Stomach (tissue), 9 donors: ENCODE data around the gene COL1A1. TPM values are rescaled to one million over a fixed set of nuclear protein-coding genes. Genes with fewer than 3 reads are reported as not detected.

ENCODE experiments used
- DNase-seq, 2 donors: peaks; one replicate each; pipeline versions ENCODE4 v3.0.0 to v3.0.0-alpha.2; 2013 to 2019
- H3K27ac ChIP-seq, 5 donors: fragments of 200-600 bp in 4 of 5; sonication (generic) in 4 of 5; one replicate each; pipeline ENCODE4 v1.5.1; 2013 to 2019; ENCODE audit warnings: mild to moderate bottlenecking in 1 of 5, moderate library complexity in 1 of 5
- H3K27me3 ChIP-seq, 3 donors: fragments of 200-600 bp; sonication (generic); one replicate each; pipeline ENCODE4 v1.5.1; 2017 to 2019; ENCODE audit warnings: mixed run types in 1 of 3
- H3K36me3 ChIP-seq, 4 donors: fragments of 200-600 bp; sonication (generic); 1 replicate in 3 of 4; 2 replicates in 1 of 4; pipeline ENCODE4 v1.5.1; 2016 to 2019
- H3K4me1 ChIP-seq, 4 donors: fragments of 200-600 bp; sonication (generic); one replicate each; pipeline ENCODE4 v1.5.1; 2016 to 2019
- H3K4me3 ChIP-seq, 4 donors: fragments of 200-600 bp; sonication (generic) in 3 of 4; one replicate each; pipeline ENCODE4 v1.5.1; 2016 to 2019; ENCODE audit warnings: mild to moderate bottlenecking in 1 of 4
- H3K9me3 ChIP-seq, 4 donors: fragments of 200-600 bp; sonication (generic); one replicate each; pipeline ENCODE4 v1.5.1; 2016 to 2019
- EP300 ChIP-seq: sonication (generic); formaldehyde crosslinking; IDR thresholded peaks from one replicate; pipeline ENCODE4 v1.6.1; 2017; ENCODE audit warnings: antibody characterized with exemption
- POLR2A ChIP-seq, 4 donors: fragments of 450-650 bp; IDR thresholded peaks; one replicate each; pipeline ENCODE4 v1.6.1; 2016; ENCODE audit warnings: antibody characterized with exemption in 4 of 4, control low read depth in 2 of 4, mild to moderate bottlenecking in 1 of 4, moderate library complexity in 1 of 4
- POLR2AphosphoS5 ChIP-seq, 3 donors: sonication (generic); formaldehyde crosslinking; IDR thresholded peaks; one replicate each; pipeline ENCODE4 v1.6.1; 2016; ENCODE audit warnings: antibody characterized with exemption in 3 of 3
- WGBS, 5 donors: extraction: QIAGEN DNeasy Blood & Tissue Kit in 3 of 5; methylation state at CpG; one replicate each; pipeline versions ENCODE4 v1.1.5 to v1.1.7; 2013 to 2018; 5-methylcytosine and 5-hydroxymethylcytosine counted together
- intact Hi-C: fragments of 100-400 bp; cut with DNase I; formaldehyde crosslinking; loops from one replicate; pipeline ENCODE4 v1.15.1; 2023; ENCODE audit warnings: low total_unique reads
- polyA plus RNA-seq, 3 donors: library from polyadenylated mRNA; stranded (reverse); fragments of 200-250 nt; gene quantifications; one replicate each; pipeline ENCODE4 v1.2.3, GENCODE V29; 2013
- small RNA-seq, 4 donors: library from RNA; depleted of rRNA; stranded (forward); fragments of <200 nt; gene quantifications; one replicate each; pipeline ENCODE3, GENCODE V24; 2016
- total RNA-seq, 5 donors: library from RNA; depleted of rRNA; stranded (reverse); fragments of >200 nt; gene quantifications; one replicate each; pipeline versions ENCODE4 v1.1.0 to v1.2.3, GENCODE V29; 2014 to 2016
- TF ChIP-seq, protein P1 (sequence below), 7 experiments: fragments of 450-650 bp in 4 of 7; fragments of 200-600 bp in 3 of 7; sonication (generic) in 3 of 7; IDR thresholded peaks; one replicate each; pipeline ENCODE4 v1.5.1; 2016 to 2019; ENCODE audit warnings: antibody characterized with exemption in 7 of 7, control low read depth in 2 of 7, mild to moderate bottlenecking in 1 of 7
- donor health status: healthy with polysubstance abuse.
- donor health status: Bipolar disorder and iron deficiency.
- donor health status: healthy.

COL1A1 gene
- total and polyA plus RNA-seq, 8 donors = 17.9 to 1,931 (median 142) TPM

DNA sequence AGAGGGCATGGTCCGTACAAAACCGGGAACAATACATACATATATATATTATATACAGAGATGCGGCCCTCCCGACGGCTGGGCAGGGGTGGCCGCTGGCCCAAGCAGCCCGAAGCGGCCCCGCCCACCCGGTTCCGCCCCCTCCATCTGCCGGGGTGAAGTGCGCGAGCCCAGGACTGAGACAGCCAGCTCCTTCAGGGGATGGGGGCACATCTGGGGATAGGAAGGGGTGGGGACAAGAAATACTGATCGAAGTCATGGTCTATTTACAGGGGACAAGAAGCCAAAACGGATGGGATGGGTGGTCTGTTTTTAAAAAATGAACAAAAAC is 67.7 kb downstream of the COL1A1 start:
- peak overlapping the region in 4 of 5 donors; percentile 16 to 64 (median 56) for H3K27ac ChIP-seq
- H3K4me3 ChIP-seq = no peak overlapping the region

More for the DNA sequence above, 67.7 kb downstream of the COL1A1 start:
- peaks cover 41 to 49% (median 47%) of the 10 kb centered on the region in 4 donors for H3K36me3 ChIP-seq
- intact Hi-C loops = no loop called here
- H3K9me3 ChIP-seq = no peaks in the 10 kb centered on the region
- 17 to 32% (median 26%) methylated on average over 13 to 16 of the region's 16 CpGs for WGBS, 5 donors
- H3K27me3 ChIP-seq = peaks cover 0 to 24% (median 23%) of the 10 kb centered on the region in 3 donors
- TF ChIP-seq POLR2A (IDR thresholded peaks at IDR 0.05) = no peak
- TF ChIP-seq POLR2AphosphoS5 (IDR thresholded peaks at IDR 0.05) = no peak
- TF ChIP-seq, protein P1, sequence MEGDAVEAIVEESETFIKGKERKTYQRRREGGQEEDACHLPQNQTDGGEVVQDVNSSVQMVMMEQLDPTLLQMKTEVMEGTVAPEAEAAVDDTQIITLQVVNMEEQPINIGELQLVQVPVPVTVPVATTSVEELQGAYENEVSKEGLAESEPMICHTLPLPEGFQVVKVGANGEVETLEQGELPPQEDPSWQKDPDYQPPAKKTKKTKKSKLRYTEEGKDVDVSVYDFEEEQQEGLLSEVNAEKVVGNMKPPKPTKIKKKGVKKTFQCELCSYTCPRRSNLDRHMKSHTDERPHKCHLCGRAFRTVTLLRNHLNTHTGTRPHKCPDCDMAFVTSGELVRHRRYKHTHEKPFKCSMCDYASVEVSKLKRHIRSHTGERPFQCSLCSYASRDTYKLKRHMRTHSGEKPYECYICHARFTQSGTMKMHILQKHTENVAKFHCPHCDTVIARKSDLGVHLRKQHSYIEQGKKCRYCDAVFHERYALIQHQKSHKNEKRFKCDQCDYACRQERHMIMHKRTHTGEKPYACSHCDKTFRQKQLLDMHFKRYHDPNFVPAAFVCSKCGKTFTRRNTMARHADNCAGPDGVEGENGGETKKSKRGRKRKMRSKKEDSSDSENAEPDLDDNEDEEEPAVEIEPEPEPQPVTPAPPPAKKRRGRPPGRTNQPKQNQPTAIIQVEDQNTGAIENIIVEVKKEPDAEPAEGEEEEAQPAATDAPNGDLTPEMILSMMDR (IDR thresholded peaks at IDR 0.05) = no peak
- no peak for TF ChIP-seq EP300
- no peak for DNase-seq
- H3K4me1 ChIP-seq = peaks cover 35 to 50% (median 39%) of the 10 kb centered on the region in 4 donors

Small RNAs within 50 kb of the gene (small RNA-seq; reads per million reads assigned to genes)
- 0 reads per million in 4 donors for gene SUMO2P7

Other genes with a start within 250 kb of the COL1A1 start
- gene DLX4, start 232.4 kb downstream of the COL1A1 start, total RNA-seq = not detected
- gene DLX4, start 232.4 kb downstream of the COL1A1 start, polyA plus RNA-seq = under 1 TPM in 2 of 3 donors, not detected in 1; 0.31 to 0.40 TPM
- not detected for gene DLX3, start 206.4 kb downstream of the COL1A1 start, total RNA-seq
- under 1 TPM in 1 of 3 donors, not detected in 2; 0.68 TPM for gene DLX3, start 206.4 kb downstream of the COL1A1 start, polyA plus RNA-seq
- 100 to 1,000 TPM in 4 of 5 donors, 10 to 100 TPM in 1; 33.6 to 698 (median 193) TPM for gene ITGA3, start 145.5 kb downstream of the COL1A1 start, total RNA-seq
- 10 to 100 TPM in 2 of 3 donors, 1 to 10 TPM in 1; 6.9 to 37.5 (median 29.5) TPM for gene ITGA3, start 145.5 kb downstream of the COL1A1 start, polyA plus RNA-seq
- 100 to 1,000 TPM in 1 of 5 donors, 10 to 100 TPM in 2, 1 to 10 TPM in 2; 4.6 to 255 (median 31.2) TPM for gene PDK2, start 106.3 kb downstream of the COL1A1 start, total RNA-seq
- gene PDK2, start 106.3 kb downstream of the COL1A1 start, polyA plus RNA-seq = 10 to 100 TPM; 13.5 to 20.6 (median 20.1) TPM
- 10 to 100 TPM in 1 of 5 donors, 1 to 10 TPM in 2, not detected in 2; 1.5 to 87.0 (median 1.9) TPM for gene SAMD14, start 71.5 kb downstream of the COL1A1 start, total RNA-seq
- 1 to 10 TPM; 1.3 to 2.3 (median 1.6) TPM for gene SAMD14, start 71.5 kb downstream of the COL1A1 start, polyA plus RNA-seq
- gene PPP1R9B, start 51.0 kb downstream of the COL1A1 start, total RNA-seq = 10 to 100 TPM; 11.6 to 64.2 (median 22.5) TPM
- gene PPP1R9B, start 51.0 kb downstream of the COL1A1 start, polyA plus RNA-seq = 10 to 100 TPM; 13.1 to 28.8 (median 14.2) TPM
- gene SGCA, start 35.6 kb downstream of the COL1A1 start, total RNA-seq = 10 to 100 TPM in 3 of 5 donors, 1 to 10 TPM in 2; 5.4 to 89.3 (median 21.4) TPM
- 10 to 100 TPM in 1 of 3 donors, 1 to 10 TPM in 2; 6.0 to 24.3 (median 8.7) TPM for gene SGCA, start 35.6 kb downstream of the COL1A1 start, polyA plus RNA-seq
- 10 to 100 TPM in 3 of 5 donors, 1 to 10 TPM in 2; 2.7 to 24.9 (median 10.4) TPM for gene TMEM92, start 72.8 kb upstream of the COL1A1 start, total RNA-seq
- gene TMEM92, start 72.8 kb upstream of the COL1A1 start, polyA plus RNA-seq = 10 to 100 TPM in 2 of 3 donors, 1 to 10 TPM in 1; 9.7 to 16.3 (median 12.2) TPM
- gene XYLT2, start 144.5 kb upstream of the COL1A1 start, total RNA-seq = 100 to 1,000 TPM in 3 of 5 donors, 10 to 100 TPM in 2; 52.7 to 166 (median 121) TPM
- gene XYLT2, start 144.5 kb upstream of the COL1A1 start, polyA plus RNA-seq = 100 to 1,000 TPM in 1 of 3 donors, 10 to 100 TPM in 2; 57.4 to 134 (median 72.5) TPM
- 10 to 100 TPM; 25.0 to 67.7 (median 44.4) TPM for gene MRPL27, start 171.6 kb upstream of the COL1A1 start, total RNA-seq
- 100 to 1,000 TPM; 175 to 258 (median 219) TPM for gene MRPL27, start 171.6 kb upstream of the COL1A1 start, polyA plus RNA-seq
- 10 to 100 TPM in 1 of 5 donors, 1 to 10 TPM in 2, under 1 TPM in 1, not detected in 1; 0.87 to 15.8 (median 3.7) TPM for gene EME1, start 171.6 kb upstream of the COL1A1 start, total RNA-seq
- 1 to 10 TPM in 2 of 3 donors, not detected in 1; 1.2 to 2.0 TPM for gene EME1, start 171.6 kb upstream of the COL1A1 start, polyA plus RNA-seq
- 100 to 1,000 TPM in 2 of 5 donors, 10 to 100 TPM in 3; 40.8 to 117 (median 77.1) TPM for gene LRRC59, start 195.9 kb upstream of the COL1A1 start, total RNA-seq
- 10 to 100 TPM; 32.2 to 76.7 (median 75.3) TPM for gene LRRC59, start 195.9 kb upstream of the COL1A1 start, polyA plus RNA-seq
- 100 to 1,000 TPM in 3 of 5 donors, 10 to 100 TPM in 2; 16.1 to 172 (median 103) TPM for gene ACSF2, start 224.6 kb upstream of the COL1A1 start, total RNA-seq
- gene ACSF2, start 224.6 kb upstream of the COL1A1 start, polyA plus RNA-seq = 10 to 100 TPM; 44.7 to 86.8 (median 49.1) TPM